CD1c-positive myeloid dendritic cell (primary cell): ENCODE measurements around the gene PNMA3.
"Not testable (repeated sequence)": the region's sequence is repeated elsewhere in the genome, so short reads cannot be mapped to it uniquely, and the experiment has no call there.

Source experiments
- DNase-seq: peaks from one replicate; pipeline ENCODE4 v3.0.0-alpha.2; 2016; ENCODE audit errors: extremely low spot score

Gene PNMA3

DNA sequence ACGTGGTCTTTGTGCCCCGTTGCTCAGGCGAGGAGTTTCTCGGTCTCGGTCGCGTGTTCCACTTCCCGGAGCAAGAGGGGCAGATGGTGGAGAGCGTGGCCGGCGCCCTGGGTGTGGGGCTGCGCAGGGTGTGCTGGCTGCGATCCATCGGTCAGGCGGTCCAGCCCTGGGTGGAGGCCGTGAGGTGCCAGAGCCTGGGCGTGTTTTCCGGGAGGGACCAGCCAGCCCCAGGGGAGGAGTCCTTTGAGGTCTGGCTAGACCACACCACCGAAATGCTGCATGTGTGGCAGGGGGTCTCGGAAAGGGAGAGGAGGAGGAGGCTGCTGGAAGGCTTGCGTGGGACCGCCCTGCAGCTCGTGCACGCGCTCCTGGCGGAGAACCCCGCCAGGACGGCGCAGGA lies 17.1 kb downstream of the PNMA3 start:
- DNase-seq: not testable (repeated sequence)

DNA sequence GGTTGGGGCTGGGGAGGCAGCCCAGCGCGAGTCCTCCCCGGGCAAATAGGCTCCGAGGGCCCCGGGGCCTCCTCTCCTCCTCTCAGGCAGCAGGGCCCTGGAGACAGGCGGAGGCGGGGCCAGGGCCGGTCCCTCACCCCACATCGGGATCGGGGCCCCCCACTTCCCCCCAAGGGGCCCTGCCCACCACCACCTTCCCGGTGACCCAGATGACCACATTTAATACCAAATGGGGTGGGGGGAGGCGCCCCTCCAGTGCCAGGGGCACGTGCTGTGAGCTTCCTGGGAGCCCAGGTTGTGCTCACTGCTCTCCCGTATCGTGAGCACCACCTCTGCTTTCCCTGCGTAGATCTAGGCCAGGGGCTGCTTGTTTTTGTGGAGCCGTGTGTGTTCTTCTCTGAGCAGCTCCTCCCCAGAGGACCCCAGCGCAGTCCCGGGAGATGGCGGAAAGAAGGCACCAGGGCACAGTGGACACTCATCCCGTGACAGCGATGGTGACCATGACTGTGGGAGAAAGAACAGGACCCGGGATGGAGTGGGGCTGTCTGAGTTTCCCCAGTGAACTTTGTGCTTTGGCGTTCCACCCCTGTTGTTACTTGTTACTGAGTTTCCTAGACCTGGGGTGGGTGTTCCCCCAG lies 18.1 kb downstream of the PNMA3 start:
- no peak for DNase-seq

DNA sequence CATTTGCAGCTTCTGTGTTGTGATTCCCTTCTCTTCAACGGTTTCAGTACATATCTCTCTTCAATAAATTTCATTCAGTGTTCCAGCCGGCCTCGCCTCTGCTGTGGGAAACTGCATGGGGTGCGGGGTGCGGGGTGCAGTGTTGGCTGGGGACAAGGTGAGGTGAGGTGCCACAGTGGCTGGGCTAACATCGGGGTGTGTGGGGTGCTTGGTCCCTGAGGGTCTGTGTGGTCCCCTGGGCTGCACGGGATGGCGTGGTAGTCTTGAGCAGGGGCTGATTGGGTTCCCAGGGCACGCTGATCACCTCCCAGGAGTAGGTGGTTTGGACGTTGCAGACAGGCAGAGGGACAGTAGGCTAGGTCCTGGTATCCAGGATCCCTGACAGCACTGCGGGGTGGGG lies 18.7 kb downstream of the PNMA3 start:
- no peak for DNase-seq

DNA sequence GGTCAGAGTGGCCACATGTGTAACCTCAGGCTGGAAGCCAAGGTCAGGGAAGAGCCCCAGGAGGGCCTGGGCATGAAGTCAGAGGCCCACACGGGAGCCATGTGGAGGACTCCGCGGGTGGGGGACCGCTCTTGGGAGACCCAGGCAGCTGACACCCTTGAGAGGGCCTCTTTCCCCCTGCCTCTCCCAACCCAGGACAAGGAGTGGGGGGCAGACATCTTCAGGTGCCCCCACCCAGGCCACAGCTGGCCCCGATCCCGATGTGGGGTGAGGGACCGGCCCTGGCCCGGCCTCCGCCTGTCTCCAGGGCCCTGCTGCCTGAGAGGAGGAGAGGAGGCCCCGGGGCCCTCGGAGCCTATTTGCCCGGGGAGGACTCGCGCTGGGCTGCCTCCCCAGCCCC lies 19.1 kb downstream of the PNMA3 start:
- no peak for DNase-seq

DNA sequence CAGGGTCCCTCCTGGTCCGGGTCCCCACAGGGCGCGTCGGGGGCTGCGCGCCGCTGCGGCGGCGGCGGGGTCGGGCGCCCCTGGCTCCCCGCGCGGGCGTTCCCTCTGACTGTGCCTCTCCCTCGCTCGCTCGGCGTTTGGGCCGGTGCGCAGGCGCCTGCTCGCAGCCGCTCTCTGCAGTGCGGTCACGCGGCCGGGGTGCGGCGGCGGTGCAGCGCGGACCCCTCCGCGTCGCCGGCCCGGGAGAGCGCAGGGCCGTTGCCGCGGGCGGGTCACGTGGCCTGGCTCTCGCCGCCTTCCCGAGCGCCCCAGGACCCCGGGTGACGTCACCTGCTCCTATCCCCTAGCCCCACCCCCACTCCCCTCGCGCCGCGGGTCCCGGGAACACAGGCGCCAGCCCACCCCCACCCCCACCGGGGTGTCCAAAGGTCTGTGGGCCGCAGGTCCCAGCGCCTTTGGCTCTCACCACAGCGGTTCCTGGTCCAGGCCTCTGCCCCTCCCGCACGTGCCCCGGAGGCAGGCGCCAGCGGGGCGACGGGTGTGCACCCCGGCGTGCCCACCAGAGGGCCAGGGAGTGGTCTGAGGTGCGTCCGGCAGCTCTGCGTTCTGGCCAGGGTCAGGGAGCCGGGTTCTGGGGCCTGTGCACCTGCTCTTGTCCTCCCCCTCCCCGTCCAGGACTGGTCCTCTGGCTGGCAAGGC lies 21.3 kb downstream of the PNMA3 start:
- DNase-seq: not testable (repeated sequence)

DNA sequence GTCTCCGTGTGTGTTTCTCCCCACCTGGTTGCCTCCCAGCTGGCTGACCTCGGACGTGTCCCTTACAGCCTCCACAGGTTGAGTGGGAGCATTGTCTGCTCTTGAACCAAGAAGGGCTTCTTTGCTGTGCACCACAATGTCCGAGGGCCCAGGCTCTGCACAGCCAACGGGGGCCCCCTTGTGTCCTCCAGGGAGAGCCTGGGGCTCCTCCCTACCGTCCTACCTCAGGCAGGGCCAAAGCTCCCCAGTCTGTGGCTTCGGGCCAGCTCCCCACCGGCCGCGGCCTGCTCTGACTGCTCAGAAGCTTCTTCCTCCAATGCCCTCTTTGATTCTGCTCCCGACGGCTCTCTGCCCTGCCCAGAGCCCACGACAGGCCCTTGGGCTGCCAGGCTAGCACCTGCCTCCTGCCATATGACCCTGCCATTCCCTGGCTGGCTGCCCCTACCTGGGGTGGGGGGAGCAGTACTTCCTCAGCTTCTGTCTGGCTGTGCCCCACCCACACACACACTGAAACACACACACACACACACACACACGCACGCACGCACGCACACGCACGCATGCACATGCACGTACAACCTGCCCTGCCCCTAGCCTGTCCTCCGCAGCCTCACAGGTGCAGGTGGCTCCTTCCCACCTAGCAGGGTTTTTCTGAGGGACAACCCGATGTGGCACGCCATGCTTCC lies 27.1 kb downstream of the PNMA3 start:
- not testable (repeated sequence) for DNase-seq

DNA sequence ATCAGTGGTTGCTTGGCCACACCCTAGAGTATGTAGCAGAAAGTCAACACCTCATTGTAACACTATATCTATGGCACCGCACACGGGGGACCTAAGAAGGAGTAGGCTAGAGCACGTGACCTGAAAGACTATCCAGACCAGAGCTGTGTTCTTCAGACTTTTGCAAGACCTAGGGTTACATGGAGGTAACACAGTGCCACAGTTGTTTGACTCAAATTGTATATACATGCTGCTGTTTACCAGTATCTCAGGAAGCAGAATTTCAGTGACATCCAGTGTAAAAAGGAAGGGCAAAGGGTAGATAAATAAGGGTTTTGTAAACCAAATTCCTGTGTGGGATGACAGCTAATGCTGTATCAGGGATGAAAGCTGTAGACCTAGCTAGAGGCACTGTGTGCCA lies 46.1 kb downstream of the PNMA3 start:
- DNase-seq: no peak

DNA sequence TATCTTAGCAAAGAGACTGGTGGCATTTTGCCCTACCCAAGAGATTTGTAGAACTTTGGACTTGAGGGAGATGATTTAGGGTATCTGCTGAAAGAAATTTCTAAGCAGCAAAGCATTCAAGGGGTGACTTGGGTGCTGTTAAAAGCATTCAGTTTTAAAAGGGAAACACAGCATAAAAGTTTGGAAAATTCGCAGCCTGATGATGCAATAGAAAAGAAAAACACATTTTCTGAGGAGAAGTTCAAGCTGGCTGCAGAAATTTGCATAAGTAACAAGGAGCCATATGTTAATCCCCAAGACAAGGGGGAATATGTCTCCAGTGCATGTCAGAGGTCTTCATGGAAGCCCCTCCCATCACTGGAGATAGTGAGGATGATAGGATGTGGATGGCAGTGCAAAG lies 48.7 kb downstream of the PNMA3 start:
- not testable (repeated sequence) for DNase-seq

DNA sequence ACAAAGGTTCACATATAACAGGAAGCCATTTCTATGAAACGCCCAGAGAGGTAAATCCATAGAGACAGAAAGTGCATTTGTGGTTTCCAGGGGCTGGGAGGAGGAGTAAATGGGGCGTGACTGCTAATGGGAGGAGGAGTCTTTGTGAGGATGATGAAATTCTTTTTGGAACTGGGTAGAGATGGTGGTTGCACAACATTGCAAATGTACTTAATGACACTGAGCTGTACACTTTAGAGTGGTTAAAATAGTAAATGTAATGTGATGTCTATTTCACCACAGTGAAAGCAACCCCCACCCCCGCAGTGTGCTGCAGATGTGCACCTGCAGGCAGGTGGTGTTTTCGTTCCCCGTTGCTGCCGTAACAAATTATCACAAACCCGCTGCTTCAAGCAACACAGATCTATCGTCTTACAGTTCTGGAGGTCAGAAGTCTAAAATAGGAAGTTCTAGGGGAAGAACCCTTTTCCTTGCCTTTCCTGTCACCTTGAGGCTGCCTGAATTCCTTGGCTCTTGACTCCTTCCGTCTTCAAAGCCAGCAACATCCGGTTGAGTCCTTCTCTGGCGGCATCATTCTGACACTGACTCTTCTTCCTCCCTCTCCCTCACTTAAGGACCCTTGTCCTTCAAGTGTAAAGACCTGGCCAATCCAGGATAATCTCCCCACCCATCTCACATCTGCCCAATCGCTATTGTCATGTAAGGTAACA lies 50.0 kb downstream of the PNMA3 start:
- not testable (repeated sequence) for DNase-seq
